ENCODE results near the gene PGAM1. TPM values are rescaled to one million over a fixed set of nuclear protein-coding genes. Genes with fewer than 3 reads are reported as not detected.

The PGAM1 gene
- total RNA-seq, 2 experiments from 2014 or later: 289 to 467 TPM

- H3K9me3 ChIP-seq (ENCODE audit: low read length): no peaks in the 10 kb centered on the region
- DNase-seq (ENCODE audit: low spot score): peak; percentile 89
- H3K4me1 ChIP-seq (ENCODE audit: insufficient read depth, low read length, poor library complexity, severe bottlenecking): peaks cover 19% of the 10 kb centered on the region
- H2AFZ ChIP-seq (ENCODE audit: low read length): peak overlapping the region; percentile 91
- TF ChIP-seq CTCF (conservative IDR thresholded peaks at IDR 0.05; ENCODE audit: low read length): peak; percentile 94
- TF ChIP-seq EZH2phosphoT487 (IDR thresholded peaks at IDR 0.05; ENCODE audit: borderline replicate concordance, low read depth, low read length): no peak
- CTCF ChIA-PET (ENCODE audit: unreplicated experiment): interaction anchor here (0.6 to 0.7 kb wide), 3 partner anchors 11 to 170 kb away, joined by 3 to 4 read pairs (median 3); no protein-coding TSS in a partner anchor
- H3K79me2 ChIP-seq (ENCODE audit: insufficient read depth, low read depth, low read length): no peaks in the 10 kb centered on the region
- peak overlapping the region; percentile 54 for H3K4me3 ChIP-seq (ENCODE audit: low read depth, low read length, poor library complexity, severe bottlenecking)
- no peaks in the 10 kb centered on the region for H3K36me3 ChIP-seq (ENCODE audit: insufficient read depth, low read length)
- H3K4me2 ChIP-seq (ENCODE audit: low read length): peak overlapping the region; percentile 87
- intact Hi-C loops (cut with micrococcal nuclease; ENCODE audit: unreplicated experiment): loop anchor here (1.0 to 2.0 kb wide), 4 partner anchors 20 to 205 kb away; partner anchors contain the start of genes EXOSC1 and ZDHHC16
- no peaks in the 10 kb centered on the region for H4K20me1 ChIP-seq (ENCODE audit: insufficient read depth, low read length)
- H3K27ac ChIP-seq (ENCODE audit: low read depth, low read length, poor library complexity, severe bottlenecking): no peak overlapping the region
- POLR2A ChIA-PET: interaction anchor here (0.6 kb wide), 1 partner anchor 538 kb away, joined by 3 read pairs; no protein-coding TSS in a partner anchor
- no TSS peak for BruUV-seq (replicated peaks)
- H3K9me2 ChIP-seq (ENCODE audit: insufficient read depth, low read length): no peaks in the 10 kb centered on the region
Observed at GRCh38 chr10:97407211-97407951, 18.6 kb upstream of the PGAM1 start.

GRCh38 chr10:97407952-97408248 is 18.1 kb upstream of the PGAM1 start:
- Histone ChIP-seq H3K4me2 (ENCODE audit: low read length) (no peak overlapping the region), H4K20me1 (ENCODE audit: insufficient read depth, low read length) (no peaks in the 10 kb centered on the region), H3K27ac (ENCODE audit: low read depth, low read length, poor library complexity, severe bottlenecking) (no peak overlapping the region), H3K4me1 (ENCODE audit: insufficient read depth, low read length, poor library complexity, severe bottlenecking) (peaks cover 19% of the 10 kb centered on the region), H2AFZ (ENCODE audit: low read length) (peak overlapping the region; percentile 91; the same call in 1 of the 2 replicates), H3K9me2 (ENCODE audit: insufficient read depth, low read length) (no peaks in the 10 kb centered on the region), H3K36me3 (ENCODE audit: insufficient read depth, low read length) (no peaks in the 10 kb centered on the region), H3K4me3 (ENCODE audit: low read depth, low read length, poor library complexity, severe bottlenecking) (no peak overlapping the region), H3K79me2 (ENCODE audit: insufficient read depth, low read depth, low read length) (no peaks in the 10 kb centered on the region), H3K9me3 (ENCODE audit: low read length) (no peaks in the 10 kb centered on the region)
- intact Hi-C loops (cut with micrococcal nuclease; ENCODE audit: unreplicated experiment): loop anchor here (1.0 to 2.0 kb wide), 4 partner anchors 19 to 205 kb away; partner anchors contain the start of genes EXOSC1 and ZDHHC16
- no peak for TF ChIP-seq EZH2phosphoT487 (IDR thresholded peaks at IDR 0.05; ENCODE audit: borderline replicate concordance, low read depth, low read length)
- TF ChIP-seq CTCF (conservative IDR thresholded peaks at IDR 0.05; ENCODE audit: low read length): no peak
- no TSS peak for BruUV-seq (replicated peaks)
- DNase-seq (ENCODE audit: low spot score): no peak
- CTCF ChIA-PET (ENCODE audit: unreplicated experiment): interaction anchor here (0.6 to 0.7 kb wide), 3 partner anchors 11 to 170 kb away, joined by 3 to 4 read pairs (median 3); no protein-coding TSS in a partner anchor
- POLR2A ChIA-PET: interaction anchor here (0.6 kb wide), 1 partner anchor 539 kb away, joined by 3 read pairs; no protein-coding TSS in a partner anchor

All from OCI-LY7 (cell line).